AG10803 (cell line): ENCODE results near the gene AMBRA1.

Experiments used
- DNase-seq: peaks from one replicate; pipeline ENCODE4 v3.0.0; 2010; ENCODE audit warnings: low read depth
- H3K4me3 ChIP-seq: 2 replicates; pipeline ENCODE4 v1.5.1; 2011; ENCODE audit warnings: mild to moderate bottlenecking, low read length, control low read depth
- CTCF ChIP-seq: conservative IDR thresholded peaks from 2 replicates; pipeline ENCODE4 v1.5.1; 2011; ENCODE audit warnings: mild to moderate bottlenecking, low read length, control low read depth, inconsistent platforms

Gene AMBRA1

GRCh38 chr11:46422588-46422987 is 171.2 kb downstream of the AMBRA1 start:
- no peak for DNase-seq
- no peak for TF ChIP-seq CTCF
- H3K4me3 ChIP-seq: no peak overlapping the region

- no peak for DNase-seq
- H3K4me3 ChIP-seq: no peak overlapping the region
- no peak for TF ChIP-seq CTCF
These were observed 172.5 kb downstream of the AMBRA1 start for GRCh38 chr11:46421257-46421880.

- no peak overlapping the region for H3K4me3 ChIP-seq
- no peak for TF ChIP-seq CTCF
- no peak for DNase-seq
These were observed 173.3 kb downstream of the AMBRA1 start for GRCh38 chr11:46420513-46420912.

GRCh38 chr11:46418751-46419150 is 175.1 kb downstream of the AMBRA1 start:
- DNase-seq: no peak
- TF ChIP-seq CTCF: no peak
- no peak overlapping the region for H3K4me3 ChIP-seq

- no peak for DNase-seq
- no peak overlapping the region for H3K4me3 ChIP-seq
- no peak for TF ChIP-seq CTCF
These were observed 176.1 kb downstream of the AMBRA1 start for GRCh38 chr11:46417711-46418110.

- TF ChIP-seq CTCF: no peak
- no peak overlapping the region for H3K4me3 ChIP-seq
- no peak for DNase-seq
These were observed 178.9 kb downstream of the AMBRA1 start for GRCh38 chr11:46414879-46415278.

GRCh38 chr11:46414466-46414796 is 179.4 kb downstream of the AMBRA1 start:
- DNase-seq: no peak

More at GRCh38 chr11:46414466-46414796, 179.4 kb downstream of the AMBRA1 start:
- H3K4me3 ChIP-seq: no peak overlapping the region
- no peak for TF ChIP-seq CTCF
